Calu3 (cell line): ENCODE results near the gene SLC5A6. TPM values are rescaled to one million over a fixed set of nuclear protein-coding genes. Genes with fewer than 3 reads are reported as not detected.

Source experiments
- BruUV-seq: library from RNA; stranded (reverse); fragments of 400-500 nt; replicated peaks from 2 replicates; lab custom pipeline; 2021; lab: Mats Ljungman, UMichigan
- CTCF ChIA-PET: fragments of 300-600 bp; sonication (Branson Sonifier 250); formaldehyde crosslinking; loops from one replicate; lab custom pipeline; 2022; ENCODE audit warnings: antibody characterized with exemption; lab: Charles Lee
- DNase-seq: peaks from one replicate; pipeline ENCODE4 v3.0.0; 2022
- H3K27ac Mint-ChIP-seq: one replicate; pipeline ENCODE4 v1.8.0; 2022; ENCODE audit warnings: mixed read lengths; ENCODE audit not compliant: unreplicated experiment
- H3K27me3 Mint-ChIP-seq: one replicate; pipeline ENCODE4 v1.8.0; 2022; ENCODE audit warnings: mixed read lengths; ENCODE audit not compliant: unreplicated experiment
- H3K36me3 Mint-ChIP-seq: one replicate; pipeline ENCODE4 v1.8.0; 2022; ENCODE audit warnings: mild to moderate bottlenecking, moderate library complexity, mixed read lengths; ENCODE audit not compliant: insufficient read depth, unreplicated experiment
- H3K4me1 Mint-ChIP-seq: one replicate; pipeline ENCODE4 v1.8.0; 2022; ENCODE audit warnings: mild to moderate bottlenecking, low read depth, mixed read lengths; ENCODE audit not compliant: unreplicated experiment
- H3K4me3 Mint-ChIP-seq: one replicate; pipeline ENCODE4 v1.8.0; 2022; ENCODE audit warnings: mild to moderate bottlenecking, low read depth, moderate library complexity, mixed read lengths; ENCODE audit not compliant: unreplicated experiment
- H3K9me3 Mint-ChIP-seq: one replicate; pipeline ENCODE4 v1.8.0; 2022; ENCODE audit warnings: low read depth, mixed read lengths; ENCODE audit not compliant: unreplicated experiment
- CTCF ChIP-seq: fragments of 200-600 bp; IDR thresholded peaks from one replicate; pipeline ENCODE4 v1.8.0; 2022; ENCODE audit warnings: antibody characterized with exemption; ENCODE audit not compliant: unreplicated experiment
- intact Hi-C: fragments of 100-400 bp; cut with micrococcal nuclease; formaldehyde crosslinking; loops from one replicate; pipeline ENCODE4 v1.10.0; 2022; ENCODE audit not compliant: unreplicated experiment
- total RNA-seq: library from RNA; stranded (reverse); gene quantifications from 2 replicates; pipeline ENCODE4 v1.2.3, GENCODE V29; 2022

SLC5A6 gene
- total RNA-seq, 1 experiment from 2014 or later = 39.6 TPM

- no peak overlapping the region for H3K4me3 Mint-ChIP-seq
- intact Hi-C loops = no loop called here
- BruUV-seq = no TSS peak
- no peak for TF ChIP-seq CTCF
- DNase-seq = no peak
- H3K4me1 Mint-ChIP-seq = no peaks in the 10 kb centered on the region
- H3K9me3 Mint-ChIP-seq = no peaks in the 10 kb centered on the region
- CTCF ChIA-PET = no interaction called here
- H3K27me3 Mint-ChIP-seq = peaks cover 76% of the 10 kb centered on the region
- H3K36me3 Mint-ChIP-seq = no peaks in the 10 kb centered on the region
- H3K27ac Mint-ChIP-seq = no peak overlapping the region
Observed at GRCh38 chr2:27255660-27256059, 43.6 kb upstream of the SLC5A6 start.

- Mint-ChIP-seq H3K9me3 (no peaks in the 10 kb centered on the region), H3K4me3 (no peak overlapping the region), H3K27me3 (peaks cover 76% of the 10 kb centered on the region), H3K27ac (no peak overlapping the region), H3K36me3 (no peaks in the 10 kb centered on the region), H3K4me1 (no peaks in the 10 kb centered on the region)
- BruUV-seq = no TSS peak
- intact Hi-C loops = no loop called here
- CTCF ChIA-PET = no interaction called here
- DNase-seq = no peak
- TF ChIP-seq CTCF = no peak
Observed at GRCh38 chr2:27255187-27255586, 43.1 kb upstream of the SLC5A6 start.

- BruUV-seq = no TSS peak
- CTCF ChIA-PET = interaction anchor here (1.3 kb wide), 1 partner anchor 51 kb away, joined by 11 read pairs; no protein-coding TSS in a partner anchor
- no peak for DNase-seq
- Mint-ChIP-seq H3K4me1 (no peaks in the 10 kb centered on the region), H3K4me3 (no peak overlapping the region), H3K9me3 (no peaks in the 10 kb centered on the region), H3K27ac (no peak overlapping the region), H3K36me3 (peaks cover 22% of the 10 kb centered on the region), H3K27me3 (peaks cover 79% of the 10 kb centered on the region)
- TF ChIP-seq CTCF = no peak
- intact Hi-C loops = no loop called here
Observed at GRCh38 chr2:27251766-27252165, 39.7 kb upstream of the SLC5A6 start.

GRCh38 chr2:27250652-27251379, 38.7 kb upstream of the SLC5A6 start:
- H3K36me3 Mint-ChIP-seq = peaks cover 22% of the 10 kb centered on the region

More at GRCh38 chr2:27250652-27251379, 38.7 kb upstream of the SLC5A6 start:
- Mint-ChIP-seq H3K4me1 (no peaks in the 10 kb centered on the region), H3K27me3 (peaks cover 70% of the 10 kb centered on the region), H3K27ac (no peak overlapping the region), H3K4me3 (no peak overlapping the region), H3K9me3 (no peaks in the 10 kb centered on the region)
- no peak for DNase-seq
- intact Hi-C loops = no loop called here
- no TSS peak for BruUV-seq
- CTCF ChIA-PET = interaction anchor here (1.3 kb wide), 1 partner anchor 52 kb away, joined by 11 read pairs; no protein-coding TSS in a partner anchor
- TF ChIP-seq CTCF = no peak
